ENCODE data around the gene PLCL1.
A peak's percentile ranks its signal among the peaks of the same experiment; 100 is the strongest.

The PLCL1 gene

DNA sequence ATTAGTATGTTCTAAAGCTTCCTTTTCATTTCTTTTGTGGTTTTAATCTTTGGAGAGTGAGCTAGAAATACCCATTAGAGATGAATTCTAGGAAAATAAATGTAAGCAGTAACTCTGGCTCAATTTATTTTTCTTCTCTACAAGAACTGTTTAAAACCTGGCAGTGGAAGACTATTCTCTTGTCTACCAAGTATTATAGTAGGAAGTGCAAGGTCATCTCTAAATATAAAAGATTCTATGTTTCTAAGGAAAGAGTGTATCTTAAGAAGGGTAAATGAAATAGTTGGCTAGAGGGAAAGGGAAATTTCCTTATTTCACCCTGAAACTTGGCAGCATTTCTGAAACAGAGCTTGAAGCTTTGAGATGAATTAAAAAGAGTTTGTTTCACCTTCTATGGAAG lies 35.5 kb downstream of the PLCL1 start:
- H3K4me3 ChIP-seq (ENCODE audit: low read depth, low read length): no peak overlapping the region
- TF ChIP-seq, protein P1, sequence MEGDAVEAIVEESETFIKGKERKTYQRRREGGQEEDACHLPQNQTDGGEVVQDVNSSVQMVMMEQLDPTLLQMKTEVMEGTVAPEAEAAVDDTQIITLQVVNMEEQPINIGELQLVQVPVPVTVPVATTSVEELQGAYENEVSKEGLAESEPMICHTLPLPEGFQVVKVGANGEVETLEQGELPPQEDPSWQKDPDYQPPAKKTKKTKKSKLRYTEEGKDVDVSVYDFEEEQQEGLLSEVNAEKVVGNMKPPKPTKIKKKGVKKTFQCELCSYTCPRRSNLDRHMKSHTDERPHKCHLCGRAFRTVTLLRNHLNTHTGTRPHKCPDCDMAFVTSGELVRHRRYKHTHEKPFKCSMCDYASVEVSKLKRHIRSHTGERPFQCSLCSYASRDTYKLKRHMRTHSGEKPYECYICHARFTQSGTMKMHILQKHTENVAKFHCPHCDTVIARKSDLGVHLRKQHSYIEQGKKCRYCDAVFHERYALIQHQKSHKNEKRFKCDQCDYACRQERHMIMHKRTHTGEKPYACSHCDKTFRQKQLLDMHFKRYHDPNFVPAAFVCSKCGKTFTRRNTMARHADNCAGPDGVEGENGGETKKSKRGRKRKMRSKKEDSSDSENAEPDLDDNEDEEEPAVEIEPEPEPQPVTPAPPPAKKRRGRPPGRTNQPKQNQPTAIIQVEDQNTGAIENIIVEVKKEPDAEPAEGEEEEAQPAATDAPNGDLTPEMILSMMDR (IDR thresholded peaks at IDR 0.05; ENCODE audit: borderline replicate concordance, insufficient read depth, low read depth, low read length): no peak

DNA sequence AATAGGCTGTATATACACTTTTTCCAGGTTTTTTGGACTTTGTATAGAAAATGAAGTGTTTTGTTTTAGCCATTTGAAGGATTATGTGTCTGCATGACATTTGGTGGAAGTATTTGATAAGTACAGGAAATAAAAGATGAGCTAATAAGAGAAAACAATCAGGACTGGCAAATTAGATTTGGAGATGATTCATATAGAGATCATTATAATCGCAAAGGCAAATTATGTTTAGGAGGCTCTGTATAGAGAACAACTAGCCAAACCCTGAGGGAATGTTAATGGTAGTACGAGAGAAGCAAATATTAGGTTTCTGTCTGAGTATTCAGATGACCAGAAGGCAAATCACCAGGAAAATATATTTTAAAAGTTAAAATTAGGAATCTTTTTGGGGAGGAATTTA lies 41.7 kb downstream of the PLCL1 start:
- no peak overlapping the region for H3K4me3 ChIP-seq (ENCODE audit: low read depth, low read length)
- TF ChIP-seq, protein P1 (IDR thresholded peaks at IDR 0.05; ENCODE audit: borderline replicate concordance, insufficient read depth, low read depth, low read length): no peak

DNA sequence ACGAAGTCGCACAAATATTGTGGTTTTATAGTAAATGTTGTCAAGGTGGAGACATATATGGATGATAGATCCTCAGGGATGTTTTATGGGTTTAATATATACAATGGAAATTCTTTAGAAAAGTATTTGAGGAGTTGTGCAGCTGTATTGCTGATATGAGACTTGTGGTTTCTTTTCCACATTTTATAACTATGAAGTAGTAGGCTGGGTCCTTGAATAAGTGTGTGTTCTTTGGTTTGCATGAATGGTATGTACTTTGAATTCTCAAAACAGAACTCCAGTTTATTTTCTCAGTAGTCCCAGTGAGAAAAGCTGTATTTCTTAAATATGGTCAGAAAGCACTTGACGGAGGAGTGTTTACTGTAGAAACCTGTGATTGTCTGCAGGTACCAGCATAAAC lies 42.4 kb downstream of the PLCL1 start:
- no peak overlapping the region for H3K4me3 ChIP-seq (ENCODE audit: low read depth, low read length)
- TF ChIP-seq, protein P1 (IDR thresholded peaks at IDR 0.05; ENCODE audit: borderline replicate concordance, insufficient read depth, low read depth, low read length): no peak

DNA sequence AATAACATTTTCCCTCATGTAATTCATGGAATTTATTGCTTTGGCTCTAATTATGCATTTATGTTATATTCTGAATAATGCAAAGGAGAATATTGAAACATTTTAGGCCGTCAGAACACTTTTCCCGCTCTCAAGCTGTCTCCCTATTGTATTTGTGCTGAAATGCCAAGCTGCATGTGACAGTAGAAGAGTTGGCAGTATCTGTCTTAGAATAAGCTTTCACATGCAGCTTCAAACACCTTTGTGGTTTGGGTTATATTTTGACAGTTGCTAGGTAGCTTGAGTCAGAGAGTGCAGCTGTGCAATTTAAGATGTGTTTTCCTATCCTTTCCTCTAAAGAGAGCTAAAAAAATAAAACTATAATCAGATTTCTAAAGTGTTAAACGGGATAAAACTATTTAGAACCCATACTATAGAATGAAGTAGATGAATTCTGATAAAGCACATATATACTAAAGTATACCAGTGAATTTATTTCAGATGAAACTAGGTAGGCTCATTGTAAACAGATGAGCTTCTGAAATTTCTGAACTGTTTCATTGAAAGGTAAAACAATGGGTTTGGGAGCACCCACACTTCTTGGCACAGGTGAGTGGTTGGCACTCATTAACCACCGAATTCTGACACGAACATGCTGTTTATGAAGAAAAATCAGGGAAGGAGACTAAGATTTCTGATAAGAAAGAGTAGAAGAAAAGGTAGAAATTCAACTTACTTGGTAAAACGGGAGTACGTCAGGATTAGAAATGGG lies 43.4 kb downstream of the PLCL1 start:
- H3K4me3 ChIP-seq (ENCODE audit: low read depth, low read length): no peak overlapping the region
- TF ChIP-seq, protein P1 (IDR thresholded peaks at IDR 0.05; ENCODE audit: borderline replicate concordance, insufficient read depth, low read depth, low read length): no peak

DNA sequence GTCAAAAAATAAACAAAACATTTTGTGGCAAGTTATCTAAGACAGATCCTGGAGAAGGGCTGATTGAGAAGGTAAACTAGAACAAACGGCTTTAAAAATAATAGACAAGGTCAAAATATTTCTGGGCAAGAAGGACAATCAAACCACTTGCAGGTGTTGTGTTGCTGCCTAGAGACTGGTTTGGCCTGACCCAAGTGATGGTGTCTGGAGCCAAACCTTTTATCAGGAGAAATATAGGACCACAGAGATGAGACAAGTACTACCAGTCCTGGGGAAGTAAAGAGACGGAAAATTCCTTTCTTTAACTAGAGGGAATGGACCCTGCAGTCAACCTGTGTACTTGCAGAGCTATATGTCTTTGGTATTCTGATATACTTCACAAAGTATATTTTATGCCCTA lies 44.2 kb downstream of the PLCL1 start:
- TF ChIP-seq, protein P1 (IDR thresholded peaks at IDR 0.05; ENCODE audit: borderline replicate concordance, insufficient read depth, low read depth, low read length): no peak
- H3K4me3 ChIP-seq (ENCODE audit: low read depth, low read length): no peak overlapping the region

DNA sequence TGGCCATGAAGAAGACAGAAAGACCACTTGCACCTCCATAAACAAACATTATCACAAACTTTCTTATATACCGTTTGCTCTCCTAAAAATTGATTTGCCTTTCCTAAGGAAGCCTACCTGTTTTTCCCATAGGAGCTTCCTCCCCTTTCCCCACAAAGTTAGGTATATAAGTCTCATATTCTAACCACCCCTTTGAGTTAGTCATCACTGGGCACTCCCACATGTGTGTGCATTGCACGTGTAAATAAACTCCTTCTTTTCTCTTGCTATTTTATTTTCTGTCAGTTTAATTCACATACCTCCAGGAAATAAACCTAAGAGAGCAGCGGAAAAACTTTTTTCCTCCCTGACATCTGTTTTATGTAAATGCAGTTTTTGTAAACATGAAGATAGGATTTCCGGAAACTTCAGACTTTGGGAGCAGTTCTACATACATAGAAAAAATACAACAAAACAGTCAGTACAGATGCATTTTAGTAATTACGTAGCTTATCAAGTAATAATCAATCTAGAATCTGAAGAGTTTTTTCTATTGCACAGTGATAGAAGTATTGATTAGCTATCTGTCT lies 46.6 kb downstream of the PLCL1 start:
- no peak overlapping the region for H3K4me3 ChIP-seq (ENCODE audit: low read depth, low read length)
- TF ChIP-seq, protein P1 (IDR thresholded peaks at IDR 0.05; ENCODE audit: borderline replicate concordance, insufficient read depth, low read depth, low read length): no peak

DNA sequence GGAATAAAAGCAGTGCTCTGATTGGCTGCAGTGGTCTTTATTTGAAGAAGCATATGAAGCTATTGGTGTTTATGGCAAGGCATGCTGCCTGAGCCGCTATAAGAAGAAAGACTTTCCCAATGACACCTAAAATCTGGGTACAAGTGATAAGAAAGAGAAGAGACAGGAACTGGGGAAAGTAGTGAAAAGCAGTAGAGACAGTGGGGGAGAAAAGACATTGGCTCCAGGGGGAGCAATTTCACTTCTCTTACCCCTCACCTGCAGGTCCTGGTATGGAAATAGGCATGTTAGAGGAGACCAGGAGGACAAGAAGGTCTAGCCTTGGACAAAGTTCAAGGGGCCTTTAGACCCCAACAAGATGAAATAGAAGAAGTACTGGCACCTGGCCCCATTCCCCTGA lies 47.1 kb downstream of the PLCL1 start:
- TF ChIP-seq, protein P1 (IDR thresholded peaks at IDR 0.05; ENCODE audit: borderline replicate concordance, insufficient read depth, low read depth, low read length): peak; percentile 38; the same call in 1 of the 2 replicates
- no peak overlapping the region for H3K4me3 ChIP-seq (ENCODE audit: low read depth, low read length)
